Activated T-cell treated with anti-CD3 and anti-CD28 coated beads for 48 hours (primary cell): ENCODE results near the gene GLT8D2.
A peak's percentile ranks its signal among the peaks of the same experiment; 100 is the strongest.

Experiments
- DNase-seq: peaks from one replicate; pipeline ENCODE4 v3.0.0-alpha.2; 2020; ENCODE audit warnings: low read depth

GLT8D2 gene

DNA sequence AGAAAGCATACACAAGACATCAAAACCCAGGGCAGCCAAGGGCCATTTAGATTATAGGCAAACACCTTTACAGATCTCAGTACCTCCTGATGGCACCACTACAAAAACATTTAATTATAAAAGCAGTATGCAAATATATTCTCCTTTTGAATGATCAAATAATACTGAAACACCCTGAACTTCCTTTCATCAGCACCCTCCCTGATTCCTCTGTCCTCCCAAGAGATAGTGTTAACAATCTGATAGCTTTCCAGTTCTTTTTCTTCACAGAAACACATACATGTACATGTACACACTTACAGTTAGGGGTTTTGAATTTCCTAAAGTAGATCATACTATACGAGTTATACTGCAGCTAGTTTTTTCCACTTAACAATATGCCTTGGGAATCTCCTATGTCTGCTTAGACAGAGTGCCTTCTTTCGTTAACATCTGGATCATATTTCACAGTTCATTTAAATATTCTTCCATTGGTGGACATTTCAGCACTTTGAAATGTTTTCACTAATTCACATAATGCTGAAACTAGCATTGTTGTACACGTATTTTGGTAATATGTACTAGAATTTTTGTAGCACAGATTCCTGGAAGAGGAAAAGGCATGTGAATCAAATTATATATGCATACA is 49.1 kb downstream of the GLT8D2 start:
- no peak for DNase-seq

- DNase-seq, result no peak
Measured at GRCh38 chr12:103998976-103999375, 51.0 kb downstream of the GLT8D2 start.

GRCh38 chr12:103997286-103997900 is 52.6 kb downstream of the GLT8D2 start:
- DNase-seq, result no peak

GRCh38 chr12:103996595-103996994 is 53.4 kb downstream of the GLT8D2 start:
- no peak for DNase-seq

- no peak for DNase-seq
Measured at GRCh38 chr12:103994235-103994634, 55.8 kb downstream of the GLT8D2 start.

DNA sequence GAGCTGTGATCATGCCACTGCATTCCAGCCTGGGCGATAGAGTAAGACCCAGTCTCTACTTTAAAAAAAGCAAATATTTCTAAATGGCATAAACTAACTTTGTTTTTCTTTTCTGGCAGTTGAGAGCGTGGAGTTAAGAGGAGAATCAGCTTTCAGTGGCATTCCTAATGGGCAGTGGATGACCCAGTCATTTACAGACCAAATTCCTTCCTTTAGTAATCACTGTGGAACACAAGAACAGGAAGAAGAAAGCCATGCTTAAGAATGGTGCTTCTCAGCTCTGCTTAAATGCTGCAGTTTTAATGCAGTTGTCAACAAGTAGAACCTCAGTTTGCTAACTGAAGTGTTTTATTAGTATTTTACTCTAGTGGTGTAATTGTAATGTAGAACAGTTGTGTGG is 63.2 kb downstream of the GLT8D2 start:
- DNase-seq, result no peak

GRCh38 chr12:103978384-103978982 is 71.5 kb downstream of the GLT8D2 start:
- DNase-seq, result no peak

GRCh38 chr12:103975368-103975767 is 74.6 kb downstream of the GLT8D2 start:
- DNase-seq, result no peak

- DNase-seq, result no peak
Measured at GRCh38 chr12:103973909-103974308, 76.1 kb downstream of the GLT8D2 start.

DNA sequence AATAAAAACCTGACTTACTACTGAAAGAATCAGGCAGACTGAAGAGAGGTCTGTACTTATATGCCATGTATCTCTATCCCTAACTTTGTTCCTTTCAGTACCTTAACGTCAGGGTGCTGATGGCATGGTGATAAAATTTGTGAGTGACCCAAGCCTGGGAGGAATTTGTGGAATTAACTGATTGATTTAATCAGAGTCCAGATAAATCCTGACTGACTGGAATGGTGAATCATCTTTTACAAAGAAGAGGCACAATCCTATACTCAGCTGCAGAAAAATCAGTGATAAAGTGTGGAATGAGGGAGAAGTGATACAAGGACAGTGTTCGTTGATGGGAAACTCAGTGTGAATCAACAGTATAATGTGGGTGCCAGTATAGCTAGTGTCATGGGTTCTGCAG is 80.6 kb downstream of the GLT8D2 start:
- no peak for DNase-seq

DNA sequence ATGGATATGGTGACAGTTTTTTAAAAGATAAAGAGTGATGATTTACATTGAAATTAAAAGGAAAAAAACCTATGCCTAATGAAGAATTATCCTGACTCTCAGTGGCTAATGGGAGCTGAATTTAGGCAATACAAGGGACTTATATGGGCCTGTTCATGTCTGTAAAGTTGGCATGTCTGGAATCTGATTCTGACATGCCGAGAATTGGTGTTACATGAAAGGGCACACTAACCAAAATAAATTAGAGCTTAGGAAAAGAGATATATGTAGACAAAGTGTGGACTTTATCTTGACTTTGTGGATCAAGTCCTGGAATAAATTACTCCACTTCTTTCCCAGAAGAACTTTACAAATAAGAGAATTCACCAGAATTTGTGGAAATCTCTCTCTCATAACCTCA is 83.3 kb downstream of the GLT8D2 start:
- DNase-seq, result no peak

DNA sequence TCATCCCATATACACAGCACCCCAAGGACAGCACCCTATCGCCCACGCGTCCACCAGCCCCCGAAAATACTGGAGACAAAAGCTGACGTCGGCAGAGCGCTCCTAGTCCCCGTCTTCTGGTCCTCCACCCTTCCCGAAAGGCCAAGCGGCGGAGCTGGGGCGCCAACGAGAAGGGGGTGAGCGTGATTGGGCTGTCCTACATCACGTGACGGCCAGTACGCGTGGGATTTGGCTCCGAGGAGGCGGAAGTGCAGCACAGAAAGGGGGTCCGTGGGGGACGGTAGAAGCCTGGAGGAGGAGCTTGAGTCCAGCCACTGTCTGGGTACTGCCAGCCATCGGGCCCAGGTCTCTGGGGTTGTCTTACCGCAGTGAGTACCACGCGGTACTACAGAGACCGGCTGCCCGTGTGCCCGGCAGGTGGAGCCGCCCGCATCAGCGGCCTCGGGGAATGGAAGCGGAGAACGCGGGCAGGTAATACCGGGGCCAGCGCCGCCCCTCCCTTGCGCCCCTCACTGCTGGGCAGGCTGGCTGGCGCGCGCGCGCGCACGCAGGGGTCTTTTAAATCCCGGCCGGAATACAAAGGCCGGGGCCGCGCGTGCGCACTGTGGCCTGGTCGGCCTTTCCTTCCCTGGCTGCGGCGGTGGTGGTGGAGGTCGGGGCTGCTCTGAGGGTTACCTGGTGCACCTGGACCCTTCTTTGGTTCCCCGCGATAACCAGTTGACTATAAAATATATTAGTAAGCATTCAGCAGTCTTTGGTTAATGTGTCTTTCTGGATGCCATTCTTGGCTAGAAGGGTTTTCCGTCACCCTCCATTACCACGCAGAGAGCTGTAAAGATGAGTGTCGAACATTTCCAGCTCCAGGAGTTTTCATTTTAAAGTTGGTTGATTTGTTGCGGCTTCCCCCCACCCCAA is 84.1 kb downstream of the GLT8D2 start, which contains the start of gene TDG:
TSS of gene TDG (plus strand) at position 283 of the 915 bp plus-strand sequence. CDS start at position 449, 166 bp downstream.
- DNase-seq, result peak; percentile 95

DNA sequence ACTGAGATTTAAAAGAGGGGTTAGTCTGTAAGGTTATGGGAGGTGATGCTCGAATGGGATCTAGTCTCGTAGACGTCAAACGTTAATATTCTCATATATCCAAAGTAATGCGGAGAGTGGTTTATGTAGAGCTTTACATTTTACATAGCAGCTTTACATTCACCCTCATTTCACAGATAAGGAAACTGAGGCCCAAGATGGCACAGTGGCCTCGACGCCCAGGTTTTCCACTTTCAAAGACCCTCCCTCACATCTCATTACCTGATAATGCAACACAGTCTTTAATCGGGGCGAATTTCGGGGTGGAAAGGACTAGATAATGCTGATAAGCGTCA is 84.8 kb downstream of the GLT8D2 start:
- DNase-seq, result no peak

DNA sequence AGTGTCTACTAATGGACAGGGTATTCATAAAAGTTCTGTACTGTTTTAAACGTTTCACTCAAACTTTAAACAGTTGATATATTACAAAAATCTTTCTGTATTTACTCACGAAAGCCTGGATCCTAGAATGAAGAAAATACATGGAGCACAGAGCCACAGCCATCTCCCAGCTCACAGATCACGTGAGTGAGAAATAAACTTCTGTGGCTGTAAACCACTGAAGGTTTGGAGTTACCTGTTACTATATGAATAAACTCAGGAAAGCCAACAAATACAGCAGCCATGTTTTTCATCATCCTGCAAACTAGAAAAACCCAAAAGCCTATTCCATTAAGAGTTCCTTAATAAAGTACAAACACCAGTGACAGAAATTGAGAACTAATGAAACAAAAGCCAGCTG is 85.2 kb downstream of the GLT8D2 start:
- no peak for DNase-seq

DNA sequence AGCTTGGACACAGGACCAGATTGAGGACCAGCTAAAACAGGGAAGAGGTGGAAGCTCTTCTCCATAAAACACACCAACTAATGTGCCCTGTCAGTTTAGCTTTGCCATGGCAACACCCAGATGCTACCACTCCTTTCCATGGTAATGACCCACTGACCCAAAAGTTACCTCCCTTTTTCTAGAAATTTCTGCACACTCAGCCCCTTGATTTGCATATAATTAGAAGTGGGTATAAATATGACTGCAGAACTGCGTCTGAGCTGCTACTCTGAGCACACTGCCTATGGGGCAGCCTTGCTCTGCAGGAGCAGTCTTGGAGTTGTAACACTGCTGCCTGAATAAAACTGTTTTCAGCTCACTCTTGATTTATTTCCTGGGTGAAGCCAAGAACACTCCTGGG is 87.5 kb downstream of the GLT8D2 start:
- DNase-seq, result no peak

DNA sequence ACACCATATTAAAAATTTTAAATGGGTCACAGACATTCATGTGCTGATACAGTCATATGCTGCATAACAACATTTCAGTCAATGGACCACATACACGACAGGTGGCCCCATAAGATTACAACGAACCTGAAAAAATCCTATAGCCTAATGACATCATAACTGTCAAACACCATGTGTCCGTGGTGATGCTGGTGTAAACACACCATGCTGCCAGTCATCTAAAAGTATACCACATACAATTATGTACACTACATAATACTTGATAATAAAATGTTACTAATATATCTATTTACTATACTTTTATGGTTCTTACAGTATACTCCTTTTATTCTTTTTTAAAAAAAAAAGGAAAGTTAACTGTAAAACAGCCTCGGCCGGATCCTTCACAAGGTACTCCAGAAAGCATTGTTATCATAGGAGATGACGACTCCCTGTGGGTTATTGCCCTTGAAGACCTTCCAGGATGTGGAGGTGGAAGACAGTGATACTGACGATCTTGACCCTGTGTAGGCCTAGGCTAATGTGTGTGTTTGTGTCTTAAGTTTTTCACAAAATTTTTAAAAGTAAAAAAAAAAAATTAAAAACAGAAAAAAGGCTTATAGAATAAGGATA is 89.3 kb downstream of the GLT8D2 start:
- DNase-seq, result no peak

DNA sequence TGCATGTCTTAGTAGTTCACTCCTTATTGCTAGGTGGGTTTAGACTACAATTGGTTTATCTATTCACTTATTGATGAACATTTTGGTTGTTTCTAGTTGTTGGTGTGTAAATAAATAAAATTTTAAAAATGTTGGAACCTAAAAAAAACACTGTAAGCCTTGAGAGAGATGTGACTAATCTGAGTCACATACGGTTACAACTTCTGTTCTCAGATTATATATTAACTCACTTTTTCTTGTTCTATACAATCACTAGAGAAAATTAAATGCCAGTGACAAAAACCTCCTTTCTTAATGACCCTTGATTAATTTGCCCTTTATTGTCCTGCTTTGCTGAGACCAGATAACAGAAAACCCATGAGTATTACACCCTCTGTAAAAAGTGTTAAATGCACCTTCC is 91.4 kb downstream of the GLT8D2 start:
- no peak for DNase-seq

DNA sequence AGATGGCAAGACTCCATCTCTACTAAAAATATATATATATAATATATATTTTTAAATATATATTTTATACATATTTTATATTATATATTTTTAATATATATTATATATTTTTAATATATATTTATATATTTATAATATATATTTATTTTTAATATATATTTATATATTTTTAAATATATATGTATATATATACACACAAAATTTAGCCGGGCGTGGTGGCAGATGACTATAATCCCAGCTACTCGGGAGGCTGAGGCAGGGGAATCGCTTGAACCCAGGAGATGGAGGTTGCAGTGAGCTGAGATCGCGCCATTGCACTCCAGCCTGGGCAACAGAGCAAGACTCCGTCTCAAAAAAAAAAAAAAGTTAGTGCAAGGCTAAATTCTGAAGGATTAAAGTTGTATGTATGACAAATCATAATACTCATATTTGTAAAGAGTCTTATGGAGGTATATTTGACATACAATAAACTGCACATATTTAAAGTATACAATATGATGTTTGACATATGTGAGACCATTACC is 92.1 kb downstream of the GLT8D2 start:
- DNase-seq, result no peak

- DNase-seq, result no peak
Measured at GRCh38 chr12:103956509-103957027, 93.4 kb downstream of the GLT8D2 start.

- DNase-seq, result no peak
Measured at GRCh38 chr12:103955811-103956508, 94.0 kb downstream of the GLT8D2 start.

DNA sequence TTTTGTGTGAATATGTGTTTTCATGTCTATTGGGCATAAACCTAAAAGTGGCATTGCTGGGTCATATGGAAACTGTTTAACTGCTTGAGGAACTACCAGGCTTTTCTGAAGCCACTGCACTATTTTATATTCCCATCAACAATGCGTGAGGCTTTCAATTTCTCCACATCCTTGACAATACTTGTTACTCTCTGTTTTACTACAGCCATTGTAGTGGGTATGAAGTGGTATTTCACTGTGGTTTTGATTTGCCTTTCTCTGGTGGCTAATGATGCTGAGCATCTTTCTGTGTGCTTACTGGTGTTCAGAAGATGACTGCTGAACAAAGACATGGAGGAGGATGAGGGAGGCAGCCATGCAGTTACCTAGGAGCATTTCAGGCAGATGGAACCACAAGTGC is 97.5 kb downstream of the GLT8D2 start:
- DNase-seq, result no peak
